ENCODE measurements around the gene NAV2.
"Not testable (repeated sequence)": the region's sequence is repeated elsewhere in the genome, so short reads cannot be mapped to it uniquely, and the experiment has no call there.

The NAV2 gene

DNA sequence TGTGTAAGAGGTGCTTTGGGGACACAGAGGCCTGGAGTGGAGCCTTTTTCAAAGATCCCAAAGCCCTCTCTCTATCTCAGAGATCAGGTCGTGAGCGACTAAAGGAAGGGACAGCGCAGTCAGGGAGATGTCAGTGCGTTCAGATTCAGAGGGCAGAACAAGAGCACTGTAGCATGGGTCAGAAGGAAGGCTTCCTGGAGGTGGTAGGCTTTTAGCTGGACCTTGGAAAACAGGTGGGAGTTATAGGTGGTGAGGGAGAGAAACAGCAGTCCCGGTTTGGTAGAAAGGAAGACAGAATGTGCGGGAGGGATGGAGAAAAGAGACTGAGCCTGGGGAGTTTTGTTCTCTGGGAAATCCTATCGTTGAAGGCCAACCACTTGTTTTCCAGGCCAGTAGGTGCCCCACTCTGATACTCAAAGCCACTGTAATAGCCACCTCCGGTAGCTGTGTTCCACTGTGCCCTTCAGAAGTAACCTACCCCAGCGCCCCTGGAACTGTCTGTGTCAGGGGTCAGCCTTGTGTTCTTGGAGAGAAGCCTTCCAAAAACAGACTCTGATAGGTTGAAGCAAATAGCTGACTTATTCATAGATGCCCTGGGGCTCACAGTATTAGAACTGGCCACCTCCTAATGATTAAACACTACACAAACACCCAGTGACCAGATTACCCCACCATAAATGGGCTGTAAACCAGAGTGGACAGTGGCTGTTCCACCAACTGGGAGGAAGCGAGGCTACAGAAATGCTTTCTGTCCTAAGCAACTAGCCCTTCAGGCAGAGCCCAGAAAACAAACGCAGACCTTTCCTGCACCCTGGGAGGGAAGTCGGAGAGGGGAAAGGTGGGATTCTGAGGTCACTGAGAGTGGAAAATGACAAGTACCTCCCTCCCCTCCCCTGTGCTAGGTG, 289.9 kb downstream of the NAV2 start:
- DNase-seq: no peak
- in situ Hi-C loops (cut with HindIII; ENCODE audit: low pct_ligation_motif_present, low pct_unique_long_range_greater_than_20kb, low sequenced_read_pairs): no loop called here

DNA sequence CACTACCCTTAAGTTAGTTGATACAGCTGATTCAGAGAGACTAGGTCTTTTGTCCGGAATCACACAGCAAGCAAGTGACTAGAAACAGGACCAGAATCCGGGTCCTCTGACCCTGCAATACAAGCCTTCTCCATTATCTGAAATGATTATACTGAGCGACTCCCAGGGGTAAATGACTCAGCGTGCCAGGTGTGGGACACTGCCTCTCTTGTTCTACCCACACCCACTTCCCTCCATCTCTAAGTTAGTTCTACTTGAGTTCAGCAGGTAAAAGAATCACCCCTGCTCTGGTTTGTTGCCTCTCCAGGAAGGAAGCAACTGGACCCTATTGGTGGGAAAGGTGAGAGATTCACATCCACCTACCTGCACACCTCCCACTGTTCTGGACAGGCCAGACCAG, 290.7 kb downstream of the NAV2 start:
- in situ Hi-C loops (cut with HindIII; ENCODE audit: low pct_ligation_motif_present, low pct_unique_long_range_greater_than_20kb, low sequenced_read_pairs): no loop called here
- no peak for DNase-seq

GRCh38 chr11:20004866-20005265, 292.2 kb downstream of the NAV2 start:
- no peak for DNase-seq
- in situ Hi-C loops (cut with HindIII; ENCODE audit: low pct_ligation_motif_present, low pct_unique_long_range_greater_than_20kb, low sequenced_read_pairs): no loop called here

DNA sequence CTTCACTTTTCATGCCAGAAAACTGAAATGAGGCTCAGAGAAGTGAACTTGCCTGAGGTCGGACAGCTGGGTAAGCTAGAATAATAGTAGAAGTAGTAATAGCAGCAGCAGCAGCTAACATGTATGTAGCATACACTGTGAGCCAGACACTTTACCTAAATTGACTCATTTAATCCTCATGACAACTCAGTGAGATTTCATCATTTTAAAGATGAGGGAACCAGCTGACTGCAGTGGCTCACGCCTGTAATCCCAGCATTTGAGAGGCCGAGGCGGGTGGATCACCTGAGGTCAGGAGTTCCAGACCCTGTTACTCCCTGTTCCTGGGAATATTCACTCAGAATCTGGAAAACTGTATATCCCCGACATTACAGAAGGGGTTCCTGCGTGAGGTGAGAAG, 293.1 kb downstream of the NAV2 start:
- in situ Hi-C loops (cut with HindIII; ENCODE audit: low pct_ligation_motif_present, low pct_unique_long_range_greater_than_20kb, low sequenced_read_pairs): no loop called here
- no peak for DNase-seq

- not testable (repeated sequence) for DNase-seq
Measured at GRCh38 chr11:20006618-20007017, 294.0 kb downstream of the NAV2 start.

DNA sequence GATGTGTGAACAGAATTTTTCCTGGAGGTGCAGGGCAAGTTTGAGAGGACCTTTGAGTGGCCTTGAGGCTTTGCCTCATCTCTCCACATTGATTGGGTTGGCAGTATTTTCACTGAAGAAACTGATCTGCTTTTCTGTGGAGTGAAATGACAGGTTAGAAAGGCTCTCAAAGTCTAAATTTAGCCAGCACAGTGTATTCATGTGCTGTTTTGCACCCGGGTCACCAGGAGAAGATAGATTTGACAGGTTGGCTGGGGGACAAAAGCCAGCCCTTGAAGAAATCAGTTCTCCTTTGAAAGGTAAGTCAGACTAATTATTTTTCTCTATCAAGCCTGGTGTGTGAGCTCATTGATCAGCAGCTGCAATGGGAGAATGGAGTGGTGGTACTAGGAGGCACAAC, 294.7 kb downstream of the NAV2 start:
- in situ Hi-C loops (cut with HindIII; ENCODE audit: low pct_ligation_motif_present, low pct_unique_long_range_greater_than_20kb, low sequenced_read_pairs): no loop called here
- no peak for DNase-seq

More at GRCh38 chr11:20006618-20007017, 294.0 kb downstream of the NAV2 start:
- in situ Hi-C loops (cut with HindIII; ENCODE audit: low pct_ligation_motif_present, low pct_unique_long_range_greater_than_20kb, low sequenced_read_pairs): not testable (repeated sequence)

GRCh38 chr11:20008190-20008870, 295.7 kb downstream of the NAV2 start:
- no peak for DNase-seq
- in situ Hi-C loops (cut with HindIII; ENCODE audit: low pct_ligation_motif_present, low pct_unique_long_range_greater_than_20kb, low sequenced_read_pairs): no loop called here

DNA sequence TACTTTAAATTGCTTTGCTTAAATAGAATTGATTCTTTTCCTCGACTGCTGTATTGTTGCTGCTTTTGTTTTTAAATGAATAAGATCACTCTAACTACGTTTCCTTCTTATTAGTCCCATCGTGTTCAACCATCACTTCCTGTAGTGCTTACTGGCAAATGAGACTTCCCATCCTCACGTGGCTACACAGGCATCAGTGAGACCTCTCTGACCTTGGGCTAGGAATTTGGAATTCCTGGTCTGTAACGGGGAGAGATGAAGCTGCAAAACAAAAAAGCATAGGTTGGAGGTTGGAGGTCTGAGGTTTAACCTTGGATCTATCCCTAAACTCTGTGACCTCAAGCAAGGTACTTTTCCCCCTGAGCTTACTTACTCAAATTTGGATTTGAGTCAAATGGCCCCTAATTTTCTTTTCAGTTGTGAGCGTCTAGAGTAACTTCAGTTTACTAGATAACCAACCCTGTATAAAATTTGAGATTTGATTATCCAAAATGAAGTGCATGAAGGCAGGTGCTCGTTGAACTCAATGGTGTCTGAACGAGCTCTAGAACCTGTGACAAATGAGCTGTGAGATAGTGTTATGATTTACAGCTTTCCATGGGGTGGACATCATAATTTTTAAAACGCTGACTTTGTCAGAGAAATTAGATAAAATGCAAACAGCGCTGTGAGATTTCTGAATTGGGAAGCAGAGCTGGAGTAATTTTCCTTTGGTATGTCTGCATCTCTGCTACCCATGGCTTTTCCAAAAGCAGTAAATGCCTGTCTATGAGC, 296.4 kb downstream of the NAV2 start:
- no peak for DNase-seq
- in situ Hi-C loops (cut with HindIII; ENCODE audit: low pct_ligation_motif_present, low pct_unique_long_range_greater_than_20kb, low sequenced_read_pairs): no loop called here

DNA sequence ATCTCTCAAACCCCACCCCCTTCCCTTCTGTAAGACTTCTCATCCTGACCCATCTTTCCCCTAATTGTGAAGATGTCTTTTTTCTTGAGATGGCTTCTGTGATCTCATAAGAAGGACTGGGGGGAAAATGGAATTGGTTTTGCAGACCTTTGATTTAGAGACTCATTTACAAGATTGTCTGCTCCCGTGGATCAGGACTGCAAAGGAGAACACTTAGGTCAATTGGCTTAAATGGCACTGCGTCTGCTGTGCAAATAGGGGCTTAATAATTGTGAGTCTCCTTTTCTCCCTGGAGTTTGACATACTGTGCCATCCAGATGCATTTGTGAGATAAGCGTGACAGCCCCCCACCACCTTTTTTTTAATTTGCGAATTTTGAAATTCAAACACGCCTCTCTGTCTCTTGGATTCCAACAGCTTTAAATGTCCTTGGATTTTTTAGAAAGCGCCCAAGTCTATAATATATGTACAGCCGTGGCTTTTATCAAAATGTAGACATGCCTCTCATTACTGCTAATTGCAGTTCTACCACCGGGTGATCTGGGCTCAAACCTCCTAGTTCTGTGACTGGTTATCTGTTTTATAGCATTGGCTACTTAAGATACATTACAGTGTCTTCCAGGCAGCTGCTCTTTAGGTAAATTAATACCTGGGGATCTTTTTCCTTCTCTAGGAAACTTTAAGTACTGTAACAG, 297.7 kb downstream of the NAV2 start:
- no peak for DNase-seq
- in situ Hi-C loops (cut with HindIII; ENCODE audit: low pct_ligation_motif_present, low pct_unique_long_range_greater_than_20kb, low sequenced_read_pairs): no loop called here

DNA sequence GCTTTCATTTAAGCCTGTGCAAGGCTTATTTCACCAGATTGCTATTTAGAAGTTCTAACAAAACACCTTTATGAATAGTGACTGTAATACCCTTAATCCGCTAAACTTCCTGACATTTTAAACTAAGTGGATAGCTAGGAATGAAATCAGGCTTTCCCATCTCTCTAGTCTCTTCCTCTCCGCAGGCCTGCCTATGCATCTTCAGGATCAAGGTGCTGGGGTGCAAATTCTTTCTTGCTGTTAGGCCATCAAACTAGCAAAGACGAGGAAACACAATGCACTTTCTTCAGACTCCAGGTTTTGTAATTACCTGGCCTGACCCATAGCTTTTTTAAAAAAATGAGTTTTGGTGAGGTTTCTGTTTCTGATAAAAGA, 298.2 kb downstream of the NAV2 start:
- in situ Hi-C loops (cut with HindIII; ENCODE audit: low pct_ligation_motif_present, low pct_unique_long_range_greater_than_20kb, low sequenced_read_pairs): no loop called here

GRCh38 chr11:20011307-20011951, 298.8 kb downstream of the NAV2 start:
- DNase-seq: no peak
- in situ Hi-C loops (cut with HindIII; ENCODE audit: low pct_ligation_motif_present, low pct_unique_long_range_greater_than_20kb, low sequenced_read_pairs): no loop called here

More for the DNA sequence above, 298.2 kb downstream of the NAV2 start:
- no peak for DNase-seq

- in situ Hi-C loops (cut with HindIII; ENCODE audit: low pct_ligation_motif_present, low pct_unique_long_range_greater_than_20kb, low sequenced_read_pairs): no loop called here
- DNase-seq: no peak
Measured at GRCh38 chr11:20013346-20014066, 300.9 kb downstream of the NAV2 start.

- in situ Hi-C loops (cut with HindIII; ENCODE audit: low pct_ligation_motif_present, low pct_unique_long_range_greater_than_20kb, low sequenced_read_pairs): no loop called here
- DNase-seq: no peak
Measured at GRCh38 chr11:20014067-20014402, 301.4 kb downstream of the NAV2 start.

DNA sequence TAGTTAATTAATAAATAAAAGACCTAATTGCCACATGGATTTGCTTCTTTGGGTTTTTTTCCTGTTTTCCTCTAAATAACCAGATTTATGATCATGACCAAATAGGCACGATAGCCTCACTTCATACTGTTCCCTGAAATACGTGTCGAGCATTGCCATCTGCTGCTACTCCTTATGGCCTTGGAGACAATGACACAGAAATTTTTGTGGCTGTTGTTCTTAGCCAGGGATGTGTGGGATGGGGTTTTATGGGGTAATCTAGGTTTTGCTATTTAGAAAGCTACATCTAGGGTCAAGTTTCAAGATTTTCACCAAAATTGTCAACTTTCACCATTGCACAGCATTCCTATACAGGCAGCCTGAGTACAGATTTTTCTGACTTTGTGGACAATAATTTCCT, 302.5 kb downstream of the NAV2 start:
- no peak for DNase-seq
- in situ Hi-C loops (cut with HindIII; ENCODE audit: low pct_ligation_motif_present, low pct_unique_long_range_greater_than_20kb, low sequenced_read_pairs): no loop called here

GRCh38 chr11:20015529-20016427, 303.1 kb downstream of the NAV2 start:
- in situ Hi-C loops (cut with HindIII; ENCODE audit: low pct_ligation_motif_present, low pct_unique_long_range_greater_than_20kb, low sequenced_read_pairs): no loop called here
- no peak for DNase-seq

- no peak for DNase-seq
- in situ Hi-C loops (cut with HindIII; ENCODE audit: low pct_ligation_motif_present, low pct_unique_long_range_greater_than_20kb, low sequenced_read_pairs): no loop called here
Measured at GRCh38 chr11:20016526-20016925, 303.9 kb downstream of the NAV2 start.

DNA sequence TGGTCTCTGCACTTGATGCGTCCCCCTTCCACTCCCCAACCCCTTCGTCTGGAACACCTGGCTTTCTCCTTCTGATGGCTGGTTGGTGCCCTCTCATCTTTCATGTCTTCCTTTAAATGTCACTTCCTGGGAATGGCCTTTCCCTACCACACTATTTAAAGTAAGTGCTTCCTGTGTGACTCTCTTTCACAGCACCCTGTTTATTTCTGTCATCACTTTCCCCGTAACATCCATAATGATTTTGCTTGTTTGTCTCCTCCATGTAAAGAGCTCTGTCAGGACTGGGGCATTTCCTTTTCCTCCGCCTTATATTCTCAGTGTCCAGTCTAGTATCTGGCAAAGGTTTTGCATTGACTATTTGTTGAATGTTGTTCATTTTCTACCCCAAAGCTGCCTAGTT, 304.7 kb downstream of the NAV2 start:
- DNase-seq: no peak
- in situ Hi-C loops (cut with HindIII; ENCODE audit: low pct_ligation_motif_present, low pct_unique_long_range_greater_than_20kb, low sequenced_read_pairs): no loop called here

Data from ACHN (cell line).